Muscle of leg (tissue), 11 donors: ENCODE data around the gene ABCB7. TPM values are rescaled to one million over a fixed set of nuclear protein-coding genes. Genes with fewer than 3 reads are reported as not detected.
"Not testable (repeated sequence)": the region's sequence is repeated elsewhere in the genome, so short reads cannot be mapped to it uniquely, and the experiment has no call there.

Experiments
- DNase-seq: peaks from one replicate; pipeline ENCODE4 v3.0.0; 2013
- H3K27ac ChIP-seq: one replicate; pipeline ENCODE4 v1.5.1; 2013; ENCODE audit warnings: mild to moderate bottlenecking, low read length, control low read depth
- H3K27me3 ChIP-seq: one replicate; pipeline ENCODE4 v1.6.1; 2013; ENCODE audit warnings: low read length; ENCODE audit not compliant: control insufficient read depth, insufficient read depth
- H3K36me3 ChIP-seq: one replicate; pipeline ENCODE4 v1.6.1; 2013; ENCODE audit warnings: low read length; ENCODE audit not compliant: control insufficient read depth, insufficient read depth
- H3K4me1 ChIP-seq: one replicate; pipeline ENCODE4 v1.6.1; 2013; ENCODE audit warnings: low read length; ENCODE audit not compliant: control insufficient read depth, insufficient read depth
- H3K4me3 ChIP-seq: one replicate; pipeline ENCODE4 v1.5.1; 2013; ENCODE audit warnings: low read length, control low read depth
- H3K9me3 ChIP-seq: replicated peaks from 2 replicates; pipeline ENCODE4 v1.6.1; 2013; ENCODE audit warnings: low read depth, low read length; ENCODE audit not compliant: control insufficient read depth
- WGBS: methylation state at CpG from one replicate; pipeline ENCODE4 v1.1.5; 2013; ENCODE audit warnings: missing lambda C conversion rate; ENCODE audit not compliant: insufficient coverage; 5-methylcytosine and 5-hydroxymethylcytosine counted together
- polyA plus RNA-seq, 8 donors: library from polyadenylated mRNA; unstranded; fragments of 120-200 nt; gene quantifications; one replicate each; pipeline versions ENCODE4 v1.2.1 to v1.2.3, GENCODE V29; 2013; ENCODE audit warnings: inconsistent platforms in 1 of 8, low replicate concordance in 1 of 8; ENCODE audit not compliant: insufficient read length in 8 of 8, insufficient read depth in 1 of 8
- total RNA-seq: library from RNA; stranded (reverse); fragments of 120-200 nt; gene quantifications from one replicate; pipeline ENCODE4 v1.2.4, GENCODE V29; 2013

The ABCB7 gene
- total and polyA plus RNA-seq, 9 donors: 18.0 to 23.4 (median 19.4) TPM

- H3K36me3 ChIP-seq: no peaks in the 10 kb centered on the region
- no peak for DNase-seq
- no peak overlapping the region for H3K4me3 ChIP-seq
- H3K27ac ChIP-seq: no peak overlapping the region
- H3K27me3 ChIP-seq: no peaks in the 10 kb centered on the region
- H3K9me3 ChIP-seq: peaks cover 9% of the 10 kb centered on the region
- H3K4me1 ChIP-seq: no peaks in the 10 kb centered on the region
Observed at GRCh38 chrX:75045369-75045768, 110.7 kb downstream of the ABCB7 start.

- H3K4me1 ChIP-seq, H3K27ac ChIP-seq, DNase-seq, H3K27me3 ChIP-seq, H3K4me3 ChIP-seq, H3K36me3 ChIP-seq: not testable (repeated sequence)
- peaks cover 16% of the 10 kb centered on the region for H3K9me3 ChIP-seq
- WGBS: no CpG with 5 or more reads among the region's 4 CpGs
Observed at GRCh38 chrX:75044142-75044541, 111.9 kb downstream of the ABCB7 start.

GRCh38 chrX:75038925-75039324 is 117.2 kb downstream of the ABCB7 start:
- WGBS: 33% methylated on average over 1 of the region's 1 CpG
- no peak for DNase-seq

More at GRCh38 chrX:75038925-75039324, 117.2 kb downstream of the ABCB7 start:
- Histone ChIP-seq H3K27ac (no peak overlapping the region), H3K4me3 (no peak overlapping the region), H3K27me3 (peaks cover 6% of the 10 kb centered on the region), H3K9me3 (peaks cover 16% of the 10 kb centered on the region), H3K36me3 (no peaks in the 10 kb centered on the region), H3K4me1 (no peaks in the 10 kb centered on the region)

Other genes with a start within 250 kb of the ABCB7 start
- gene NEXMIF, start 230.8 kb downstream of the ABCB7 start, total RNA-seq: 1.5 TPM
- 1 to 10 TPM in 1 of 8 donors, under 1 TPM in 7; 0.22 to 1.2 (median 0.34) TPM for gene NEXMIF, start 230.8 kb downstream of the ABCB7 start, polyA plus RNA-seq
- gene UPRT, start 117.8 kb upstream of the ABCB7 start, total RNA-seq: 8.6 TPM
- gene UPRT, start 117.8 kb upstream of the ABCB7 start, polyA plus RNA-seq: 10 to 100 TPM in 3 of 8 donors, 1 to 10 TPM in 5; 8.3 to 12.6 (median 9.7) TPM